Upper lobe of left lung (tissue), 6 donors: ENCODE data around the gene GLTP. TPM values are rescaled to one million over a fixed set of nuclear protein-coding genes. Genes with fewer than 3 reads are reported as not detected.
A peak's percentile ranks its signal among the peaks of the same experiment; 100 is the strongest.

Experiments
- ATAC-seq, 2 donors: fragments of 200-7000 bp; cut with Tn5 transposase; one replicate each; pipeline ENCODE4 v1.9.1; 2022; ENCODE audit warnings: mild to moderate bottlenecking in 2 of 2, moderate library complexity in 2 of 2; ENCODE audit not compliant: low FRiP score in 2 of 2
- DNase-seq, 2 donors: peaks; one replicate each; pipeline ENCODE4 v3.0.0-alpha.2; 2019 to 2020
- H3K27ac ChIP-seq, 4 donors: fragments of 200-600 bp; sonication (generic); one replicate each; pipeline ENCODE4 v1.5.1; 2016 to 2019
- H3K27me3 ChIP-seq, 4 donors: fragments of 200-600 bp; sonication (generic); one replicate each; pipeline ENCODE4 v1.5.1; 2017 to 2019
- H3K36me3 ChIP-seq, 4 donors: fragments of 200-600 bp; sonication (generic); one replicate each; pipeline ENCODE4 v1.5.1; 2016 to 2019
- H3K4me1 ChIP-seq, 4 donors: fragments of 200-600 bp; sonication (generic); one replicate each; pipeline ENCODE4 v1.5.1; 2018 to 2019
- H3K4me3 ChIP-seq, 4 donors: fragments of 200-600 bp; sonication (generic); one replicate each; pipeline ENCODE4 v1.5.1; 2017 to 2019; ENCODE audit warnings: mild to moderate bottlenecking in 2 of 4, moderate library complexity in 1 of 4
- H3K9me3 ChIP-seq, 4 donors: fragments of 200-600 bp; sonication (generic); one replicate each; pipeline ENCODE4 v1.5.1; 2018 to 2019
- CTCF ChIP-seq, 6 experiments: fragments of 450-650 bp in 4 of 6; fragments of 200-600 bp in 2 of 6; sonication (generic) in 2 of 6; IDR thresholded peaks; one replicate each; pipeline ENCODE4 v1.5.1; 2016 to 2019; ENCODE audit warnings: antibody characterized with exemption in 6 of 6
- EP300 ChIP-seq, 4 donors: sonication (generic); formaldehyde crosslinking; IDR thresholded peaks; one replicate each; pipeline ENCODE4 v1.5.1; 2017; ENCODE audit warnings: antibody characterized with exemption in 4 of 4, control low read depth in 2 of 4
- POLR2A ChIP-seq, 4 donors: fragments of 450-650 bp; IDR thresholded peaks; one replicate each; pipeline ENCODE4 v1.5.1; 2016 to 2017; ENCODE audit warnings: antibody characterized with exemption in 4 of 4, mild to moderate bottlenecking in 2 of 4
- POLR2AphosphoS5 ChIP-seq, 2 donors: sonication (generic); formaldehyde crosslinking; IDR thresholded peaks; one replicate each; pipeline ENCODE4 v1.5.1; 2017; ENCODE audit warnings: antibody characterized with exemption in 2 of 2
- WGBS, 2 donors: methylation state at CpG; one replicate each; pipeline ENCODE4 v1.1.5; 2017 to 2018; 5-methylcytosine and 5-hydroxymethylcytosine counted together
- total RNA-seq, 6 donors: library from RNA; depleted of rRNA in 4 of 6; stranded (reverse); fragments of >200 nt in 4 of 6; gene quantifications; one replicate each; pipeline versions ENCODE4 v1.1.0 to v1.2.1, GENCODE V29; 2016 to 2021
- donor health status: DM: no; HTN: no; CAD: no; lungs with moderate emphysema.
- donor health status: DM: no; HTN: yes; CAD: no; lungs with severe emphysema.

GLTP gene
- total RNA-seq, 6 donors from 2014 or later: 24.7 to 59.7 (median 46.6) TPM

- ATAC-seq (peak; percentile 94 to 97), DNase-seq (peak; percentile 93 to 97)
- 13 to 16% methylated on average over 17 to 30 of the region's 30 CpGs for WGBS, 2 donors
- peak overlapping the region in 3 of 4 donors; percentile 15 to 28 (median 23) for H3K4me3 ChIP-seq
- no peaks in the 10 kb centered on the region for H3K36me3 ChIP-seq
- no peaks in the 10 kb centered on the region for H3K27me3 ChIP-seq
- peaks cover 7 to 13% (median 8%) of the 10 kb centered on the region in 4 donors for H3K4me1 ChIP-seq
- no peaks in the 10 kb centered on the region for H3K9me3 ChIP-seq
- peak overlapping the region in 2 of 4 donors; percentile 47 to 61 for H3K27ac ChIP-seq
- TF ChIP-seq CTCF (IDR thresholded peaks at IDR 0.05): peak; percentile 97 to 99 (median 98)
- no peak for TF ChIP-seq EP300 (IDR thresholded peaks at IDR 0.05)
These were observed 35.1 kb downstream of the GLTP start for GRCh38 chr12:109844983-109845823.

GRCh38 chr12:109844091-109844490 is 36.2 kb downstream of the GLTP start:
- H3K36me3 ChIP-seq: no peaks in the 10 kb centered on the region
- H3K27me3 ChIP-seq: no peaks in the 10 kb centered on the region
- no peak for TF ChIP-seq CTCF (IDR thresholded peaks at IDR 0.05)
- H3K4me1 ChIP-seq: peaks cover 7 to 13% (median 8%) of the 10 kb centered on the region in 4 donors
- H3K27ac ChIP-seq: no peak overlapping the region
- DNase-seq (no peak), ATAC-seq (no peak)
- H3K4me3 ChIP-seq: no peak overlapping the region
- WGBS, 2 donors: 87 to 89% methylated on average over 5 of the region's 5 CpGs
- no peaks in the 10 kb centered on the region for H3K9me3 ChIP-seq

- H3K9me3 ChIP-seq: no peaks in the 10 kb centered on the region
- no peak overlapping the region for H3K27ac ChIP-seq
- H3K27me3 ChIP-seq: no peaks in the 10 kb centered on the region
- no peak overlapping the region for H3K4me3 ChIP-seq
- no peak for TF ChIP-seq POLR2AphosphoS5 (IDR thresholded peaks at IDR 0.05)
- DNase-seq: no peak
- no peaks in the 10 kb centered on the region for H3K36me3 ChIP-seq
- 72 to 83% methylated on average over 5 of the region's 5 CpGs for WGBS, 2 donors
- no peak for ATAC-seq
- H3K4me1 ChIP-seq: peaks cover 7 to 13% (median 8%) of the 10 kb centered on the region in 4 donors
These were observed 38.3 kb downstream of the GLTP start for GRCh38 chr12:109842021-109842420.

GRCh38 chr12:109841356-109841755 is 39.0 kb downstream of the GLTP start:
- H3K27me3 ChIP-seq: no peaks in the 10 kb centered on the region
- no peaks in the 10 kb centered on the region for H3K9me3 ChIP-seq
- no peak overlapping the region for H3K27ac ChIP-seq
- WGBS, 2 donors: 82 to 92% methylated on average over 9 of the region's 9 CpGs
- no peaks in the 10 kb centered on the region for H3K36me3 ChIP-seq
- peaks cover 7 to 13% (median 8%) of the 10 kb centered on the region in 4 donors for H3K4me1 ChIP-seq
- H3K4me3 ChIP-seq: no peak overlapping the region
- TF ChIP-seq CTCF (IDR thresholded peaks at IDR 0.05) (no peak), POLR2AphosphoS5 (IDR thresholded peaks at IDR 0.05) (no peak), EP300 (IDR thresholded peaks at IDR 0.05) (no peak), POLR2A (IDR thresholded peaks at IDR 0.05) (no peak)
- DNase-seq (no peak), ATAC-seq (no peak)

GRCh38 chr12:109840305-109841074 is 39.9 kb downstream of the GLTP start:
- Histone ChIP-seq H3K4me1 (peaks cover 3 to 6% (median 5%) of the 10 kb centered on the region in 4 donors), H3K4me3 (no peak overlapping the region), H3K36me3 (no peaks in the 10 kb centered on the region), H3K27ac (no peak overlapping the region), H3K9me3 (no peaks in the 10 kb centered on the region), H3K27me3 (no peaks in the 10 kb centered on the region)
- 59 to 66% methylated on average over 4 to 7 of the region's 7 CpGs for WGBS, 2 donors
- DNase-seq: no peak
- TF ChIP-seq POLR2AphosphoS5 (IDR thresholded peaks at IDR 0.05): no peak
- no peak for TF ChIP-seq EP300 (IDR thresholded peaks at IDR 0.05)
- TF ChIP-seq CTCF (IDR thresholded peaks at IDR 0.05): no peak
- no peak for TF ChIP-seq POLR2A (IDR thresholded peaks at IDR 0.05)
- peak in 1 of 2 donors; percentile 17 for ATAC-seq
